ENCODE measurements around the gene GPR63.

GPR63 gene

DNA sequence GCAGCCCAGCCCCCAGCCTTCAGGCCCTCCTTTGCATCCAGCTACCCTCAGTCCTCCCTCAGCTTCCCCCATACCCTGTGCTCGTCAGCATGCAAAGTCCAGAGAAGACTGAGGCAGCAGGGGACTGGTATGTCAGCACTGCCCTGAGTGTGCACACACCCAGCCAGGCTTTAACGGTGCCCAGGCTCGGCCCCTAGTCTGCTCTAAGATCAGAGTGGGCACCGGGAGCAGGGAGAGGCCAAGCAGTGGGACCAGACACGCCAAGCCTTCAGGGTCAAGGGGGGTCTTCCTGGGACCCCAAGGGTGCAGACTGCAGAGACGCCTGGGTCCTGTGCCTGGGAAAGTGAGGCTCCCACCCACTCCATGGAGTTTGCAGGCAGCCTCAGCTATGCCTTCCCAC, 74.7 kb downstream of the GPR63 start:
- TF ChIP-seq, protein P1, sequence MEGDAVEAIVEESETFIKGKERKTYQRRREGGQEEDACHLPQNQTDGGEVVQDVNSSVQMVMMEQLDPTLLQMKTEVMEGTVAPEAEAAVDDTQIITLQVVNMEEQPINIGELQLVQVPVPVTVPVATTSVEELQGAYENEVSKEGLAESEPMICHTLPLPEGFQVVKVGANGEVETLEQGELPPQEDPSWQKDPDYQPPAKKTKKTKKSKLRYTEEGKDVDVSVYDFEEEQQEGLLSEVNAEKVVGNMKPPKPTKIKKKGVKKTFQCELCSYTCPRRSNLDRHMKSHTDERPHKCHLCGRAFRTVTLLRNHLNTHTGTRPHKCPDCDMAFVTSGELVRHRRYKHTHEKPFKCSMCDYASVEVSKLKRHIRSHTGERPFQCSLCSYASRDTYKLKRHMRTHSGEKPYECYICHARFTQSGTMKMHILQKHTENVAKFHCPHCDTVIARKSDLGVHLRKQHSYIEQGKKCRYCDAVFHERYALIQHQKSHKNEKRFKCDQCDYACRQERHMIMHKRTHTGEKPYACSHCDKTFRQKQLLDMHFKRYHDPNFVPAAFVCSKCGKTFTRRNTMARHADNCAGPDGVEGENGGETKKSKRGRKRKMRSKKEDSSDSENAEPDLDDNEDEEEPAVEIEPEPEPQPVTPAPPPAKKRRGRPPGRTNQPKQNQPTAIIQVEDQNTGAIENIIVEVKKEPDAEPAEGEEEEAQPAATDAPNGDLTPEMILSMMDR (IDR thresholded peaks at IDR 0.05; ENCODE audit: extremely low read depth, missing control alignments) = no peak
- no peak for DNase-seq (ENCODE audit: low spot score)

DNA sequence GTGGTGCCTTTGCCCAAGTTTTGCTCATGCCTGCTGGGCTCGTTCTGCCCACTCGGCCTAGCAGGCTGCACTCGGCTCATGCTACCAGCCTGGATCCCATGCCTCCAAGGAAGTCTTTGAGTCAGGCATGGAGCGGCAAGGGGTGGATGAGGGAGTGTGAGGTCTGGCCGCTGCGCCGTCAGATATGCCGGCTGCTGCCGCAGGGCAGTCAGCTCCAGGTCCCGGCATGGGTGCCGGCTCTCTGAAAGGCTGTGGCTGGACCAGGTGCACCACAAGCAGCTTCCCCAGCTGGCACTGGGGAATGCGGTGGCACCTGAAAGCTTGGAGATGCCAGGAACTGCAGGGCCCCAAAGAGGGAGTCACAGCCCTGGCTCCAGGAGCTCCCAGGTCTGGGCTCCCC, 75.5 kb downstream of the GPR63 start:
- no peak for DNase-seq (ENCODE audit: low spot score)
- TF ChIP-seq, protein P1 (IDR thresholded peaks at IDR 0.05; ENCODE audit: extremely low read depth, missing control alignments) = no peak

DNA sequence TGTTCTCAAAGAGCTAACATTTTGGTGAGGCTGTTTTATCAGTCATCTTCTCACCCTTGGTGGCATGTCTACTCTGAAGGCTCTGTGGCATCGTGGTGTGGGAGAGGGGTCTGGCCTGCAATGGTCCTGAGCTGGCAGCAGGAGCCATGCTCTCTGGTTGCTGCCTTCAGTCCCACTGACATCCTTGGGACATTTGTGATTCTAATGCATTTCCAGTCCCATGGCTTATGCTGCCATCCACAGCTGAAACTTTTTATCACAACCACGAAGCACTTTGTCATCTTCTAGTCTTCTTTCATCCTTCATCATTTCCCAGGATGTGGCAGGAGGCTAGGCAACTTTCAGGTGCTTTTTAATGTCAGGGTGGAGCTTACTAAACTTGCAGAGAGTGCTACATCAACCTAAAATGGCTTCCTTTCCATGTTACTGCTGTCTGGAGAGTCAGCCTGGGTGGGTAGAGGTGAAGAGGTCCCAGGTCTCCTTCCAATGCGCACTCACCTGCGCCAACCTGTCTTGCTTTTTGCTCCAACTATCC, 77.1 kb downstream of the GPR63 start:
- TF ChIP-seq, protein P1 (IDR thresholded peaks at IDR 0.05; ENCODE audit: extremely low read depth, missing control alignments) = peak; percentile 14
- DNase-seq (ENCODE audit: low spot score) = no peak

DNA sequence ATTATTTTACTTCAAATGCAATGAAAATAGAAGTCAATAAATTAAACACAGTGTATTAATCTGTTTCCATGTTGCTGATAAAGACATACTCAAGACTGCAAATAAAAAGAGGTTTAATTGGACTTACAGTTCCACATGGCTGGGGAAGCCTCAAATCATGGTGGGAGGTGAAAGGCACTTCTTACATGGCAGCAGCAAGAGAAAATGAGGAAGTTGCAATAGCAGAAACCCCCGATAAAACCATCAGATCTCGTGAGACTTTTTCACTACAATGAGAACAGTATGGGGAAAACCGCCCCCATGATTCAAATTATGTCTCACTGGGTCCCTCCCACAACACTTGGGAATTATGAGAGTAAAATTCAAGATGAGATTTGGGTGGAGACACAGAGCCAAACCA, 82.2 kb downstream of the GPR63 start:
- no peak for DNase-seq (ENCODE audit: low spot score)
- TF ChIP-seq, protein P1 (IDR thresholded peaks at IDR 0.05; ENCODE audit: extremely low read depth, missing control alignments) = no peak

DNA sequence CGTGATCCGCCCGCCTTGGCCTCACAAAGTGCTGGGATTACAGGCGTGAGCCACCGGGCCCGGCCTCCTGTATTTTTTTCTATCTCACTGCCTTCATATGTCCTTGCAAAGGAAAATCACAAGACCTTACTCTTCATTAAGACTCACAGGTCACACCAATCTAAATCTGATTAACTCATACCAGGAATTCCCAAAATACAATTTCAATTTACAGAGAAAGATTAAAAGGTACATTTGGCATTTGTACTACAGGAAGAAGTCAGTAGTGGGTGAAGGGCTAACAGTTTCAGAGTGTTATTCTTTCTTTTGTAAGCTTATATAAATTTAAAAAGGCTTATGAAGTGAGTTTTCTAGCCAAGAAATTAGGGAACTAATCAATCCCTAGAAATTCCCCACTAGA, 87.4 kb downstream of the GPR63 start:
- no peak for DNase-seq (ENCODE audit: low spot score)
- TF ChIP-seq, protein P1 (IDR thresholded peaks at IDR 0.05; ENCODE audit: extremely low read depth, missing control alignments) = no peak
